ENCODE data around the gene EFHC1.

- TF ChIP-seq, protein P1, sequence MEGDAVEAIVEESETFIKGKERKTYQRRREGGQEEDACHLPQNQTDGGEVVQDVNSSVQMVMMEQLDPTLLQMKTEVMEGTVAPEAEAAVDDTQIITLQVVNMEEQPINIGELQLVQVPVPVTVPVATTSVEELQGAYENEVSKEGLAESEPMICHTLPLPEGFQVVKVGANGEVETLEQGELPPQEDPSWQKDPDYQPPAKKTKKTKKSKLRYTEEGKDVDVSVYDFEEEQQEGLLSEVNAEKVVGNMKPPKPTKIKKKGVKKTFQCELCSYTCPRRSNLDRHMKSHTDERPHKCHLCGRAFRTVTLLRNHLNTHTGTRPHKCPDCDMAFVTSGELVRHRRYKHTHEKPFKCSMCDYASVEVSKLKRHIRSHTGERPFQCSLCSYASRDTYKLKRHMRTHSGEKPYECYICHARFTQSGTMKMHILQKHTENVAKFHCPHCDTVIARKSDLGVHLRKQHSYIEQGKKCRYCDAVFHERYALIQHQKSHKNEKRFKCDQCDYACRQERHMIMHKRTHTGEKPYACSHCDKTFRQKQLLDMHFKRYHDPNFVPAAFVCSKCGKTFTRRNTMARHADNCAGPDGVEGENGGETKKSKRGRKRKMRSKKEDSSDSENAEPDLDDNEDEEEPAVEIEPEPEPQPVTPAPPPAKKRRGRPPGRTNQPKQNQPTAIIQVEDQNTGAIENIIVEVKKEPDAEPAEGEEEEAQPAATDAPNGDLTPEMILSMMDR (optimal IDR thresholded peaks at IDR 0.05 in 1 of 3, IDR thresholded peaks at IDR 0.05 in 1 of 3, conservative IDR thresholded peaks at IDR 0.05 in 1 of 3; ENCODE audit: extremely low read depth in 1 of 3, insufficient read depth in 2 of 3, low read length in 3 of 3), result no peak
- no peak for TF ChIP-seq EZH2 (IDR thresholded peaks at IDR 0.05; ENCODE audit: low read length)
Measured at GRCh38 chr6:52546192-52546591, 126.0 kb downstream of the EFHC1 start.

All from keratinocyte (primary cell).